ENCODE results near the gene ZNF621.

Gene ZNF621

GRCh38 chr3:40574661-40575060 is 49.9 kb downstream of the ZNF621 start:
- Histone ChIP-seq H3K4me1 (ENCODE audit: control insufficient read depth, low read length) (no peaks in the 10 kb centered on the region), H3K9me2 (replicated peaks; ENCODE audit: control insufficient read depth, low read length) (no peaks in the 10 kb centered on the region), H4K20me1 (ENCODE audit: control insufficient read depth, insufficient read depth, low read depth, low read length) (no peaks in the 10 kb centered on the region), H3K4me3 (ENCODE audit: low read length) (no peak overlapping the region), H3K27me3 (ENCODE audit: control insufficient read depth, low read length) (peaks cover 9% of the 10 kb centered on the region; the same call in 1 of the 2 replicates), H3F3A (ENCODE audit: control insufficient read depth, insufficient read depth) (no peaks in the 10 kb centered on the region), H3K36me3 (ENCODE audit: control insufficient read depth, low read length) (no peaks in the 10 kb centered on the region), H3K27ac (ENCODE audit: low read depth, low read length) (no peak overlapping the region), H3K79me2 (ENCODE audit: control insufficient read depth, low read length) (no peaks in the 10 kb centered on the region), H3K9me3 (ENCODE audit: control insufficient read depth, insufficient read depth, low read length) (no peaks in the 10 kb centered on the region), H3K4me2 (ENCODE audit: low read length) (no peak overlapping the region)
- TF ChIP-seq EZH2phosphoT487 (IDR thresholded peaks at IDR 0.05; ENCODE audit: borderline replicate concordance, low read length): no peak
- TF ChIP-seq, protein P1, sequence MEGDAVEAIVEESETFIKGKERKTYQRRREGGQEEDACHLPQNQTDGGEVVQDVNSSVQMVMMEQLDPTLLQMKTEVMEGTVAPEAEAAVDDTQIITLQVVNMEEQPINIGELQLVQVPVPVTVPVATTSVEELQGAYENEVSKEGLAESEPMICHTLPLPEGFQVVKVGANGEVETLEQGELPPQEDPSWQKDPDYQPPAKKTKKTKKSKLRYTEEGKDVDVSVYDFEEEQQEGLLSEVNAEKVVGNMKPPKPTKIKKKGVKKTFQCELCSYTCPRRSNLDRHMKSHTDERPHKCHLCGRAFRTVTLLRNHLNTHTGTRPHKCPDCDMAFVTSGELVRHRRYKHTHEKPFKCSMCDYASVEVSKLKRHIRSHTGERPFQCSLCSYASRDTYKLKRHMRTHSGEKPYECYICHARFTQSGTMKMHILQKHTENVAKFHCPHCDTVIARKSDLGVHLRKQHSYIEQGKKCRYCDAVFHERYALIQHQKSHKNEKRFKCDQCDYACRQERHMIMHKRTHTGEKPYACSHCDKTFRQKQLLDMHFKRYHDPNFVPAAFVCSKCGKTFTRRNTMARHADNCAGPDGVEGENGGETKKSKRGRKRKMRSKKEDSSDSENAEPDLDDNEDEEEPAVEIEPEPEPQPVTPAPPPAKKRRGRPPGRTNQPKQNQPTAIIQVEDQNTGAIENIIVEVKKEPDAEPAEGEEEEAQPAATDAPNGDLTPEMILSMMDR (IDR thresholded peaks at IDR 0.05; ENCODE audit: low read depth, low read length, poor library complexity, severe bottlenecking): no peak

DNA sequence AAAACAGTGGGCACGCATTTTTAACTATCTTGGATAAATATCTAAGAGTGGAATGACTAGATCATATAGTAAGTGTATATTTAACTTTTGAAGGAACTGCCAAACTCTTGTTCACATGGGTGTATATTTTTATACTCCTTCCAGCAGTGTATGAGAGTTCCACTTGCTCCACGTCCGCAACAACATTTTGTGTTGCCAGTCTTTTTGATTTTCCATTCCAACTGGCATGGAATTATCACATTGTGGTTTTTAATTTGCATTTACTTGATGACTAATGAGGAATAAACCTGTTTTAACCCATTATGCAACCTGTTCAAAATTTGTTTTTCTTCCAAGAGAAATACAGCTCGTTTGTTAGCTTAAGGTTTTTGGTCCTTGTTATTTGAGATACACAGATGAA is 51.6 kb downstream of the ZNF621 start:
- Histone ChIP-seq H3K36me3 (ENCODE audit: control insufficient read depth, low read length) (no peaks in the 10 kb centered on the region), H4K20me1 (ENCODE audit: control insufficient read depth, insufficient read depth, low read depth, low read length) (no peaks in the 10 kb centered on the region), H3K4me3 (ENCODE audit: low read length) (no peak overlapping the region), H3K4me1 (ENCODE audit: control insufficient read depth, low read length) (no peaks in the 10 kb centered on the region), H3K9me3 (ENCODE audit: control insufficient read depth, insufficient read depth, low read length) (no peaks in the 10 kb centered on the region), H3K9me2 (replicated peaks; ENCODE audit: control insufficient read depth, low read length) (no peaks in the 10 kb centered on the region), H3K79me2 (ENCODE audit: control insufficient read depth, low read length) (no peaks in the 10 kb centered on the region), H3K27me3 (ENCODE audit: control insufficient read depth, low read length) (peaks cover 9% of the 10 kb centered on the region), H3K4me2 (ENCODE audit: low read length) (no peak overlapping the region), H3F3A (ENCODE audit: control insufficient read depth, insufficient read depth) (no peaks in the 10 kb centered on the region), H3K27ac (ENCODE audit: low read depth, low read length) (no peak overlapping the region)
- TF ChIP-seq, protein P1 (IDR thresholded peaks at IDR 0.05; ENCODE audit: low read depth, low read length, poor library complexity, severe bottlenecking): no peak

DNA sequence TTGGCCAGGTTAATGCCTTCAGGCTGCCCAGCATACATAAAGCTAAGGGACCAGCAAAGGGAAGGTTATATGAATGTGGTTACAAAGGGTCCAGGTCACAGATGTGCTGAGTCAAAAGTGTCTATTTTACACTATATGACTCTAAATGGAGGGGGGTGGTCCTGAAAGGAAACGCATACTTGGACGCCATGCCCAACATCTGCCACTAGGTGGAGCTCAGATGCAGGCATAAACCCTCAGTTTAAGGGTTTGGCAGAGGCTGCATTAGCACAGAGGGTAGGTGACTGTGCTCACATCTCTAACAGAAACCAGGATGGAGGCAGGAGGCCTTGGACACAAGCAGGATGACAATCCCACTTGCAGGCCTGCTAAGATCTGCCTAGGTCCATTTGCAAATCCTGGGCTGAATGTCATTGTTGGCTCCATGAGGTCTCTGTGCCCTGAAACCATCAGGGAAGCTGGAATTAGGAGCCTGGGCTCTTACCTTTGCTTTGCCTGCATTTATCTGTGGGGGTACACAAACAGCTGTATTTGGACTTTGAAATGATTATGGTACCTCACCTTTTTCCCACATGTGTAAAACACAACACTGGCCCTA is 55.8 kb downstream of the ZNF621 start:
- H3K9me2 ChIP-seq (replicated peaks; ENCODE audit: control insufficient read depth, low read length): no peaks in the 10 kb centered on the region
- no peaks in the 10 kb centered on the region for H3K79me2 ChIP-seq (ENCODE audit: control insufficient read depth, low read length)
- H3F3A ChIP-seq (ENCODE audit: control insufficient read depth, insufficient read depth): no peaks in the 10 kb centered on the region
- H3K27me3 ChIP-seq (ENCODE audit: control insufficient read depth, low read length): peaks cover under 1% of the 10 kb centered on the region; the same call in 1 of the 2 replicates
- H3K4me1 ChIP-seq (ENCODE audit: control insufficient read depth, low read length): no peaks in the 10 kb centered on the region
- H3K4me3 ChIP-seq (ENCODE audit: low read length): no peak overlapping the region
- no peak for TF ChIP-seq EZH2phosphoT487 (IDR thresholded peaks at IDR 0.05; ENCODE audit: borderline replicate concordance, low read length)
- TF ChIP-seq, protein P1 (IDR thresholded peaks at IDR 0.05; ENCODE audit: low read depth, low read length, poor library complexity, severe bottlenecking): peak; percentile 97
- no peaks in the 10 kb centered on the region for H4K20me1 ChIP-seq (ENCODE audit: control insufficient read depth, insufficient read depth, low read depth, low read length)
- H3K36me3 ChIP-seq (ENCODE audit: control insufficient read depth, low read length): no peaks in the 10 kb centered on the region
- H3K4me2 ChIP-seq (ENCODE audit: low read length): no peak overlapping the region
- H3K27ac ChIP-seq (ENCODE audit: low read depth, low read length): no peak overlapping the region
- no peaks in the 10 kb centered on the region for H3K9me3 ChIP-seq (ENCODE audit: control insufficient read depth, insufficient read depth, low read length)

Data from DOHH2 (cell line).